GM12891 (cell line): ENCODE data around the gene ELK4.

Source experiments
- PAX5 ChIP-seq: IDR thresholded peaks from 2 replicates; pipeline ENCODE4 v1.6.1; 2011; ENCODE audit warnings: low read length, moderate library complexity, mild to moderate bottlenecking; ENCODE audit not compliant: insufficient read depth, severe bottlenecking
- POLR2A ChIP-seq: IDR thresholded peaks from 2 replicates; pipeline ENCODE4 v1.6.1; 2011; ENCODE audit warnings: low read depth, low read length, control low read depth
- SPI1 ChIP-seq: IDR thresholded peaks from 2 replicates; pipeline ENCODE4 v1.6.1; 2011; ENCODE audit warnings: low read depth, low read length, control low read depth
- TAF1 ChIP-seq: IDR thresholded peaks from 2 replicates; pipeline ENCODE4 v1.6.1; 2011; ENCODE audit warnings: low read depth, low read length, control low read depth

- TF ChIP-seq POLR2A (no peak), PAX5 (no peak), TAF1 (no peak), SPI1 (no peak)
Observed at GRCh38 chr1:205667909-205668643, 36.3 kb upstream of the ELK4 start.
